IPS DF 6.9 (cell line): ENCODE results near the gene TSPAN14.

Experiments
- DNase-seq: peaks from one replicate; pipeline ENCODE4 v3.0.0-alpha.2; 2013; ENCODE audit warnings: low read depth, low spot score
- H3K27ac ChIP-seq: one replicate; pipeline ENCODE4 v1.5.1; 2013; ENCODE audit warnings: low read length, control low read depth
- H3K27me3 ChIP-seq: 2 replicates; pipeline ENCODE4 v1.6.1; 2013; ENCODE audit warnings: mild to moderate bottlenecking, low read length; ENCODE audit not compliant: control insufficient read depth, insufficient read depth
- H3K36me3 ChIP-seq: 2 replicates; pipeline ENCODE4 v1.6.1; 2013; ENCODE audit warnings: low read length; ENCODE audit not compliant: control insufficient read depth, insufficient read depth
- H3K4me1 ChIP-seq: 2 replicates; pipeline ENCODE4 v1.6.1; 2013; ENCODE audit warnings: low read length; ENCODE audit not compliant: control insufficient read depth, insufficient read depth
- H3K4me3 ChIP-seq: 2 replicates; pipeline ENCODE4 v1.5.1; 2013; ENCODE audit warnings: mild to moderate bottlenecking, low read length
- H3K9me3 ChIP-seq: 2 replicates; pipeline ENCODE4 v1.6.1; 2013; ENCODE audit warnings: low read length, inconsistent platforms; ENCODE audit not compliant: control insufficient read depth, insufficient read depth
- WGBS: extraction: QIAGEN DNeasy Blood & Tissue Kit; methylation state at CpG from one replicate; pipeline ENCODE4 v1.1.7; 2013; ENCODE audit warnings: mixed read lengths, missing lambda C conversion rate; ENCODE audit not compliant: insufficient read length, insufficient coverage; 5-methylcytosine and 5-hydroxymethylcytosine counted together

The TSPAN14 gene

DNA sequence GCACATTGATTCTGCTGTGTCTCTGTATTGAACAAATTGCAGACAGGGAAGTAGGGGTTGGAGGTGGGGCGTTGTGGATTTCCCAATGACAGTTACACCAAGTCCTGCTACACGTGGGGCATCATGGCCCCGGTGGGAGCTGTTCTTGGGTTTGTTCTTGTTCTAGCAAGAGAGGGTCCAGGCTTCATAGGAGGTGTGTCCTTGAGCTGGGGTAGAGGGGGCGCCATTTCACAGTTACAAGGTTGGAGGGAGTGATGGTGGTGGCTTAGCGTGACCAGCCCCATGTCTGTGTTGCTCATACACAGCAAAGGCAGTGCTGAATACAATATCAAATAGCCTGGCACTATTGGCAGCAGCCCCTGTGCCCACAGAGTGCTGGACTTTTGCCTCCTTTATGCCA is 99.3 kb downstream of the TSPAN14 start:
- Histone ChIP-seq H3K4me3 (no peak overlapping the region), H3K36me3 (no peaks in the 10 kb centered on the region), H3K27ac (no peak overlapping the region), H3K9me3 (no peaks in the 10 kb centered on the region), H3K4me1 (peaks cover 2% of the 10 kb centered on the region; the same call in 1 of the 2 replicates), H3K27me3 (no peaks in the 10 kb centered on the region)
- DNase-seq: no peak
- no CpG with 5 or more reads among the region's 5 CpGs for WGBS

- no peak overlapping the region for H3K4me3 ChIP-seq
- H3K36me3 ChIP-seq: no peaks in the 10 kb centered on the region
- H3K27me3 ChIP-seq: no peaks in the 10 kb centered on the region
- H3K4me1 ChIP-seq: peaks cover 2% of the 10 kb centered on the region; the same call in 1 of the 2 replicates
- WGBS: no CpG with 5 or more reads among the region's 5 CpGs
- DNase-seq: no peak
- no peaks in the 10 kb centered on the region for H3K9me3 ChIP-seq
- H3K27ac ChIP-seq: no peak overlapping the region
These were observed 99.9 kb downstream of the TSPAN14 start for GRCh38 chr10:80554050-80554449.

GRCh38 chr10:80555415-80555814 is 101.3 kb downstream of the TSPAN14 start:
- no peak for DNase-seq
- Histone ChIP-seq H3K36me3 (no peaks in the 10 kb centered on the region), H3K27me3 (no peaks in the 10 kb centered on the region), H3K9me3 (no peaks in the 10 kb centered on the region), H3K27ac (no peak overlapping the region), H3K4me1 (peaks cover 2% of the 10 kb centered on the region; the same call in 1 of the 2 replicates), H3K4me3 (no peak overlapping the region)
- WGBS: no CpG with 5 or more reads among the region's 5 CpGs

GRCh38 chr10:80561950-80562349 is 107.8 kb downstream of the TSPAN14 start:
- Histone ChIP-seq H3K36me3 (no peaks in the 10 kb centered on the region), H3K27me3 (no peaks in the 10 kb centered on the region), H3K9me3 (no peaks in the 10 kb centered on the region), H3K27ac (no peak overlapping the region), H3K4me3 (no peak overlapping the region), H3K4me1 (no peaks in the 10 kb centered on the region)
- no peak for DNase-seq

DNA sequence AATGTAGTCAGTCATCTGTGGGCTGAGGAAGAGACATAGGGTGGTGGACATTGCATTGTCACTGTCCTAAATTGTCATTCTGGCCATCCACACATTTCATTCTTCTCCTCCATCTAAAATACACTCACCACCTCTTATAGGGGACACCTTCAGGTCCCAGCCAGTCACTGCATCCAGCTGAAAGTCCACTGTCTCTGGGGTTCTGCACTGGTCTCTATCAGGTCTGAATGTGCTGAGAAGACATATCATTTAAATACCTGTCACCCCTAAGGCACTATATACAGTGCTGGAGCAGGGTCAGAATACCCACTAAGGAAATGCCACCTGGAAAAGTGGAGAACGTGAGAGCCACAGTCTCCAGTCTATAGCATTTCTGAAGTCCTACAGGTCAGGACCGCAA is 113.2 kb downstream of the TSPAN14 start:
- WGBS: no CpG with 5 or more reads among the region's 2 CpGs
- no peaks in the 10 kb centered on the region for H3K4me1 ChIP-seq
- DNase-seq: no peak
- no peaks in the 10 kb centered on the region for H3K36me3 ChIP-seq
- H3K27me3 ChIP-seq: no peaks in the 10 kb centered on the region
- H3K9me3 ChIP-seq: no peaks in the 10 kb centered on the region
- no peak overlapping the region for H3K27ac ChIP-seq
- no peak overlapping the region for H3K4me3 ChIP-seq

DNA sequence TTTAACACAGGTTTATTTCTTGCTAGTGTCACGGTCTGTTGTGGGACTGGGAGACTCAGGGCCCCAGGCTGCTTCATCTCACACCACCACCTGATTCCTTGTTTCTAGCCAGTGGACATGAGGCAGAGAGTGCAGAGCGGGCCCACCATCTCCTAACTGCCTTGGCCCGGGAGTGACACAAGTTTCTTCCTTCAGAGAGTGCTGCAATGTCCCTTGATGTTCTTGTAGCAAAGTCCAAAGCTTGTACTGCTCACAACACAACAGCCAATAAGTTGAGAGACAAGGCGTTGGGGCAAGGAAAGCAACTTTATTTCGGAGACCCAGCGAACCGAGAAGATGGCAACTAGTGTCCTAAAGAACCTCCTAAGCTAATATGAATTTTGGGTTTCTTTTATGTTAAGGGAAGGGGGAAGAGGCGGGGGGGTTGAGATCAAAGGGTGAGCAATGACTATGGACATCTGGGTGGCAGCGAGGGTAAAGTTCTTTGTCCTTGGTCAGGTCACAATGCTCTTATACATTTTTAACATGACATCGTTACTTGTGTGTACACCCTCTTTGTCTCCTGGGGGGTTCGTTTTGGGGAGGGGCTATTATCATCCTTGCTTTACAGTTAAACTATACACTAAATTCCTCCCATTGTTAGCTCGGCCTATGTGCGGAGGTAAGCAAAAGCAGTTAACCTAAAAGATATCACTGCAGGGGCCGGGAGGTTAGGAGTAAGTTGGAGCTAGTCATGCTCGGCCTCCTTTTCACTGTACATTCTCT is 115.2 kb downstream of the TSPAN14 start:
- Histone ChIP-seq H3K4me3 (no peak overlapping the region), H3K4me1 (no peaks in the 10 kb centered on the region), H3K27me3 (no peaks in the 10 kb centered on the region), H3K27ac (no peak overlapping the region), H3K9me3 (no peaks in the 10 kb centered on the region), H3K36me3 (no peaks in the 10 kb centered on the region)
- no peak for DNase-seq
- no CpG with 5 or more reads among the region's 15 CpGs for WGBS

GRCh38 chr10:80571352-80571751 is 117.2 kb downstream of the TSPAN14 start:
- Histone ChIP-seq H3K27ac (no peak overlapping the region), H3K36me3 (no peaks in the 10 kb centered on the region), H3K4me3 (no peak overlapping the region), H3K9me3 (no peaks in the 10 kb centered on the region), H3K4me1 (no peaks in the 10 kb centered on the region), H3K27me3 (no peaks in the 10 kb centered on the region)
- no CpG with 5 or more reads among the region's 9 CpGs for WGBS
- DNase-seq: no peak

DNA sequence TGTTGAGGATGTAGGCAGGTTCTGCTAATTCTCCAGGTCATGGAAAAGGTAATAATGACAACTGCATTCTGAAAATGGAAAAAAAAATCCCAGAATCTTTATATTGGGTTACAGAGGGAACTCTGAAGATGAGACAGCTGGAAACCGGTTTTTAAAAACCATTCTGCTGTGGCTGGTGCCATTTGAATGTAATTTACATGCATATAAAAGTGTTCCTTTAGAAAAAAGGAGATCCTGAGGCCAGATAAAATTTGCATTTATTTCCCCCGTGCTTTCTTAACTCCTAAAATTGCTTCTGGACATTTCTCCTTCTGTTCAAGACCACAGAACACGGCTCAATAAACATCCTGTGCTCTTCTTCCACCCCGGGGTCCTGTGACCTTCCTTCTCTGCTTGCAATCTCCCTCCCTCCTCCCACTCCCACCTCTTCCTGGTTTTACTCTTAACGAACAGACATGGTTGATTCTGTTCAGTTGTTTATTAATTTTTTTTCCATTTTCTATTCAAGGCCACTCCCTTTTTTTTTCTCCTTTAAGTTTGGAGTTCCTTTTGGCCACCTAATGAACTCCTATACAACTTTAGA is 125.2 kb downstream of the TSPAN14 start:
- H3K4me1 ChIP-seq: no peaks in the 10 kb centered on the region
- whole genome bisulfite sequencing: no CpG with 5 or more reads among the region's 5 CpGs

DNA sequence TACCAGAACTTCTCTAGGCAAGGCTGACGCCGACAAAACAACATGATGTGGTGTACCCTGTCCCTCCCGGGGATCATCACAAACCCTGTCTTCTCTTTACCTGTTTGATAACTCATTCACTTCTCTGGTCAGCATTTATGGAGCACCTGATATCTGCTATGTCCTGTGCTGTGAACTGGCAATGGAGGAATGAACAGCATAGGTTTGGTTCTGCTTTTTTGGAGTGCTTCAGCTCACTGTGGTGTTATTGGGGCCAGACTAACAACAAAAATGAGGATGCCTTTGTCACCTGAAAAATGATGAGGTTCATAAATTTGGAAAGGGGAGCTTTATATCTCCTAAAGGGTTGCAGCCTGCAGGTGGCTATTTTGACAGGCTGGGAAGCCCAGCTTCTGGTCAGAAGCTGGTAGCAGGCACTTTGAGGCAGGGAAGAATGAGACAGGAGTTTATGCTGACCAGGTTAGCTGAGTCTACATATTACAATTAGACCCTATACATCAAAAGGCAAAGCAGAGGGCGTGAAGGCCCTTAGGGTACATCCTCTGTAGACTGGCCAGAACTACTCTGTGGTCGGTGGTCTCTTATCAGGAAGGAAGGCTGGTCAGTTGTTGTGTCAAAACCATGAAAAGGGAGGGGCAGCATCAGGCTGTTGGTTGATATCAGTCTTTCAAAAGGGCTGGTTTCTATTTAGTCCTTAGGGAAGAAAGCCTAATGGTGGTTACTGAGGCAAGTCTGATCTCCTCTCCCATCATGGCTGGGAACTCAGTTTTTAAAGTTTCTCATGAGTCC is 125.9 kb downstream of the TSPAN14 start:
- Histone ChIP-seq H3K4me1 (no peaks in the 10 kb centered on the region), H3K27me3 (no peaks in the 10 kb centered on the region), H3K36me3 (no peaks in the 10 kb centered on the region), H3K9me3 (no peaks in the 10 kb centered on the region), H3K27ac (no peak overlapping the region), H3K4me3 (no peak overlapping the region)
- DNase-seq: no peak
- WGBS: no CpG with 5 or more reads among the region's 5 CpGs

More for the DNA sequence above, 125.2 kb downstream of the TSPAN14 start:
- Histone ChIP-seq H3K27me3 (no peaks in the 10 kb centered on the region), H3K27ac (no peak overlapping the region), H3K36me3 (no peaks in the 10 kb centered on the region), H3K9me3 (no peaks in the 10 kb centered on the region), H3K4me3 (no peak overlapping the region)
- no peak for DNase-seq

DNA sequence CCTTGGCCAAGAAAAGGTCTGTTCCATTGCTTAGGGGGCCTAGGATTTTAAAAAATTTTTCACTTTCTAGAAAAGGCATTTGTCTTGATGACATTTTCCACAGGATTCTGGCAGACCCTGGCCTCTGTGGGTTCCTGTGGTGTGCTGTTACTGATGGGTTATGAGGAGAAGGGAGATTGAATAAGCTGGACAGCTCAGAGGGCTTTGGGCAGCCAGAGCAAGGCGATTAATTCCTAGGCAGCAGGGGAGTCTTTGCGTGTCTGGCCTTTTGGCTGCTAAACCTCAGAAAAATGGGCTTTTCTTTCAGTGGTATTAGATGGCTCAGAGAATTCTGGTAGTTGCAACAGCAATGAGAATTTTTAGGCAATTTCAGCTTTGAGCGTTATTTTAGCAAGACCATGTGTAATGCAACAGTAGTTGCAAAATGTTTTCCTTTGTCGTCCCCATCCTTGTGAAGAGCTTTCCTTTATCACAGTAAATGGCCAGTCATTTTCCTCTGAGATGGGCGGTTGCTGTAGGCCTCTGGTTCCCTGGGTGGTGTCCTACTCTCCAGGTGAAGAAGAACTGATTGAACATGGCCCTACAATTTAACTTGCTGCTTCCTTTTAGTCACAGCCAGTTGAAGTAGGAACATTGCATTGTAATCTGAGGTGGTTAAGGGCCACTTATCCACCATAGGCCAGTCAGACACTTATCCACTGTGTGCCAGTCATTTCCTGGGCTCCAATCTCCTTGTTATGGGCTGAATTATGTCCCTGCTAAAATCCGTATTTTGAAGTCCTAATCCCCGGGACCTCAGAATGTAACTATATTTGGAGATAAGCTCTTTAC is 126.7 kb downstream of the TSPAN14 start:
- H3K27me3 ChIP-seq: no peaks in the 10 kb centered on the region
- no peak for DNase-seq
- WGBS: no CpG with 5 or more reads among the region's 7 CpGs
- H3K27ac ChIP-seq: no peak overlapping the region
- H3K4me1 ChIP-seq: no peaks in the 10 kb centered on the region
- no peaks in the 10 kb centered on the region for H3K9me3 ChIP-seq
- H3K4me3 ChIP-seq: no peak overlapping the region
- no peaks in the 10 kb centered on the region for H3K36me3 ChIP-seq
